SU-DHL-6 (cell line): ENCODE data around the gene BMP7.

Source experiments
- H2AFZ ChIP-seq: fragments of 200-600 bp; sonication (generic); 2 replicates; pipeline ENCODE4 v1.6.1; 2014; ENCODE audit warnings: low read depth, mild to moderate bottlenecking, moderate library complexity, mixed read lengths, antibody characterized with exemption, low read length; ENCODE audit not compliant: severe bottlenecking
- H3F3A ChIP-seq: fragments of 200-600 bp; shearing (Covaris generic); 2 replicates; pipeline ENCODE4 v1.6.0; 2016; ENCODE audit warnings: antibody characterized with exemption, mild to moderate bottlenecking; ENCODE audit not compliant: insufficient read depth
- H3K27ac ChIP-seq: fragments of 200-600 bp; sonication (generic); 2 replicates; pipeline ENCODE4 v1.5.1; 2016; ENCODE audit warnings: low read depth, mild to moderate bottlenecking, low read length, moderate library complexity, mixed read lengths
- H3K27me3 ChIP-seq: fragments of 200-600 bp; sonication (generic), shearing (Covaris generic); 2 replicates; pipeline ENCODE4 v1.6.0; 2014; ENCODE audit warnings: mild to moderate bottlenecking, low read length
- H3K36me3 ChIP-seq: fragments of 200-600 bp; sonication (generic); 2 replicates; pipeline ENCODE4 v1.6.1; 2014; ENCODE audit warnings: mild to moderate bottlenecking, low read length, mixed read lengths
- H3K4me2 ChIP-seq: fragments of 300-600, 200-600 bp; shearing (Covaris generic), sonication (generic); 2 replicates; pipeline ENCODE4 v1.6.0; 2014; ENCODE audit warnings: low read length, low read depth, mild to moderate bottlenecking; ENCODE audit not compliant: poor library complexity, severe bottlenecking
- H3K4me3 ChIP-seq: fragments of 200-600 bp; sonication (generic); 2 replicates; pipeline ENCODE4 v1.5.1; 2014; ENCODE audit warnings: antibody characterized with exemption, low read length, mild to moderate bottlenecking, mixed read lengths; ENCODE audit not compliant: insufficient read depth, poor library complexity, severe bottlenecking
- H3K79me2 ChIP-seq: fragments of 200-600 bp; sonication (generic); 2 replicates; pipeline ENCODE4 v1.6.1; 2014; ENCODE audit warnings: mild to moderate bottlenecking, low read length, moderate library complexity; ENCODE audit not compliant: insufficient read depth
- H3K9ac ChIP-seq: fragments of 200-600 bp; sonication (generic); 2 replicates; pipeline ENCODE4 v1.7.0; 2014; ENCODE audit warnings: mild to moderate bottlenecking, low read length
- H3K9me2 ChIP-seq: fragments of 200-600 bp; sonication (generic); replicated peaks from 2 replicates; pipeline ENCODE4 v1.6.1; 2014; ENCODE audit warnings: low read length; ENCODE audit not compliant: insufficient read depth
- H3K9me3 ChIP-seq: fragments of 200-600 bp; sonication (generic); 2 replicates; pipeline ENCODE4 v1.6.1; 2014; ENCODE audit warnings: low read length, mixed read lengths; ENCODE audit not compliant: insufficient read depth
- H4K20me1 ChIP-seq: fragments of 200-600 bp; sonication (generic); 2 replicates; pipeline ENCODE4 v1.6.1; 2014; ENCODE audit warnings: low read depth, mild to moderate bottlenecking, antibody characterized with exemption, low read length, moderate library complexity, mixed read lengths
- EZH2phosphoT487 ChIP-seq: fragments of 200-600 bp; sonication (generic), shearing (Covaris generic); conservative IDR thresholded peaks from 2 replicates; pipeline ENCODE4 v1.6.1; 2018; ENCODE audit warnings: mild to moderate bottlenecking, antibody characterized with exemption, low read length, moderate library complexity, mixed read lengths
- TF ChIP-seq, protein P1 (sequence below): fragments of 200-600 bp; sonication (generic); IDR thresholded peaks from one replicate; pipeline ENCODE4 v1.5.1; 2017; ENCODE audit warnings: antibody characterized with exemption, mild to moderate bottlenecking, low read length, moderate library complexity; ENCODE audit not compliant: insufficient read depth, poor library complexity, severe bottlenecking

The BMP7 gene

DNA sequence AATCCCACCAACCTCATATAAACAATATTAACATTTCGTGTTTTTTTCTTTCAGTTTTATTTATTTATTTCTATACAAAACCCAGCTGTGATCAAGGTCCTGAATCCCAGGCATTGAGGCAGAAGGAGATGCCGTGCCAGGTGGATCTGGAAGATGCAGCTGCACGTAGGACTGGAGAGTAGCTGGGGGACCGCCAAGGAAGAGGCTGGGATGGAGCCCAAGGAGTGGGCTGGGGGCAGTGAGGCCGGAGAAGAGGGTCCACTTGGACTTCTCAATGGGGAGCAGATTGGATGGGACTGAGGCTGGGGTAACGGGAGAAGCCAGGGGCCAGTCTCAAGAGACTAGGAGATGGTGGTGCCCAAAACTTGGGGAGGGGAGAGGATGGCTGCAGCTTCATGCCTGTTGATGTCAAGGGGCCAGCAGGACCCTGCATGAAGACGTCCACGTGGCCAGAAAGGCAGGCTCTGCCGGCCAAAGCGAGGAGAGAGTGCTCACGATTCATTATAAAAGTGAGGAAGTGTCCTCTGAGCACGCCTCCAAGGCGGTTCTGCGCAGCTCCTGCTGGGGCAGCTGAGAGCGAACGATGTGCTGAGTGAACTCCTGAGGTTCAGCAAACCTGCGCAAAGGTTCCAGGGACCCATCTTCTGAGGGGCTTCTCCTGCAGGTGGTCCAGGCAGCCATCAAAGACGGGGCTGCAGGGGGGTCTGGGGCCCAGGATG lies 110.3 kb downstream of the BMP7 start:
- Histone ChIP-seq H3K9me2 (no peaks in the 10 kb centered on the region), H3K4me3 (no peak overlapping the region), H3K9me3 (no peaks in the 10 kb centered on the region), H2AFZ (no peak overlapping the region), H3K27me3 (no peaks in the 10 kb centered on the region), H3K9ac (no peak overlapping the region), H3K79me2 (no peaks in the 10 kb centered on the region), H4K20me1 (no peaks in the 10 kb centered on the region), H3K36me3 (no peaks in the 10 kb centered on the region), H3F3A (no peaks in the 10 kb centered on the region), H3K4me2 (no peak overlapping the region), H3K27ac (no peak overlapping the region)
- TF ChIP-seq, protein P1, sequence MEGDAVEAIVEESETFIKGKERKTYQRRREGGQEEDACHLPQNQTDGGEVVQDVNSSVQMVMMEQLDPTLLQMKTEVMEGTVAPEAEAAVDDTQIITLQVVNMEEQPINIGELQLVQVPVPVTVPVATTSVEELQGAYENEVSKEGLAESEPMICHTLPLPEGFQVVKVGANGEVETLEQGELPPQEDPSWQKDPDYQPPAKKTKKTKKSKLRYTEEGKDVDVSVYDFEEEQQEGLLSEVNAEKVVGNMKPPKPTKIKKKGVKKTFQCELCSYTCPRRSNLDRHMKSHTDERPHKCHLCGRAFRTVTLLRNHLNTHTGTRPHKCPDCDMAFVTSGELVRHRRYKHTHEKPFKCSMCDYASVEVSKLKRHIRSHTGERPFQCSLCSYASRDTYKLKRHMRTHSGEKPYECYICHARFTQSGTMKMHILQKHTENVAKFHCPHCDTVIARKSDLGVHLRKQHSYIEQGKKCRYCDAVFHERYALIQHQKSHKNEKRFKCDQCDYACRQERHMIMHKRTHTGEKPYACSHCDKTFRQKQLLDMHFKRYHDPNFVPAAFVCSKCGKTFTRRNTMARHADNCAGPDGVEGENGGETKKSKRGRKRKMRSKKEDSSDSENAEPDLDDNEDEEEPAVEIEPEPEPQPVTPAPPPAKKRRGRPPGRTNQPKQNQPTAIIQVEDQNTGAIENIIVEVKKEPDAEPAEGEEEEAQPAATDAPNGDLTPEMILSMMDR, result no peak
- TF ChIP-seq EZH2phosphoT487, result no peak

DNA sequence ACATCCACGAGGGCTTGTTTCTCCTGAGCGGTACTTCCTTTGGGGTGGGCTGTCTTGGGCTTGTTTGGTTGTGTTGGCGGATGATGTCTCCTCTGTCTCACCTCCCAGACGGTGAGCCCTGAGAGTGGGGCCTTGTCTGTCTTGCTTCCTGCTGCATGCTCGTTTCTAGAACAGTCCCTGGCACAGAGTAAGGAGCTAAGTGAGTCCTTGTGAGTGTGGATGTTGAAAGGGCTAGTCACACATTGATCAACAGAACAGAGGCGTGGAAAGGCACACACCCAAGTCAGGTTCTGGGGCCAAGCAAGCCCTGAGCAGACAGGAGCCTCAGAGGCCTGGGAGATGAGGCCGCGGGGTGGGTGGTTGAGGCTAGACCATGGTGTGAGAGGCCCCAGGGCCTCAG lies 111.0 kb downstream of the BMP7 start:
- Histone ChIP-seq H3K27ac (no peak overlapping the region), H4K20me1 (no peaks in the 10 kb centered on the region), H3K4me3 (no peak overlapping the region), H3F3A (no peaks in the 10 kb centered on the region), H2AFZ (no peak overlapping the region), H3K36me3 (no peaks in the 10 kb centered on the region), H3K4me2 (no peak overlapping the region), H3K27me3 (no peaks in the 10 kb centered on the region), H3K9me3 (no peaks in the 10 kb centered on the region), H3K9ac (no peak overlapping the region), H3K79me2 (no peaks in the 10 kb centered on the region), H3K9me2 (no peaks in the 10 kb centered on the region)
- TF ChIP-seq EZH2phosphoT487, result no peak
- TF ChIP-seq, protein P1, result no peak

DNA sequence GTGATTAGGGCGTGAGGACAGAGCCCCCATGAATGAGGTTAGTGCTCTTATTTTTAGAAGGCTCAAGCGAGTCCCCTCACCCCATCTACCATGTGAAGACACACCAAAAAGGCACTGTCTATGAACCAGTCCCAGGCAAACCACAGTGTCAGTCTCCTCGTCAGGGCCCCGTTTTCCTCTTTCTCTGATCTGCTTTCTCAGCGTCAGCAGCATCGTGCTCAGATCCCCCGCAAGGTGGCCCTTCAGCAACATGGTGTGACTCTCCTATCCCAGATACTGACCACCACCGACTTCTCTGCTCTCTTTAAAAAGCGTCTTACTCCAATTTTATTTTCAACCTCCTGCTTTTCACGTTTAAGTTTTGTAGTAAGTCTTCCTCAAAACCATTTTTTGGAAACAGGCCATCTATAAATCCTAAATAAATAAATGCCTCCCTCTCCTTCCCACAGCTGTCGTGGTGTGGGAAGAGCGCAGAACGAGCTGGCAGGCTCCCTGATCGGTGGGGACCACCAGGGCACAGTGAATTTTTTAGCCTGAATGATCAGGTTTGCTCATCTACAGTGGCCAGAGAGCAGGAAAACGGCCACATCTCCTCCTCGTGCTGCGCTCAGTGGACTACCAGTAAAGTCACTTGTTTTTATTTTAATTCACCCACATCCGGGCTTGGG lies 113.1 kb downstream of the BMP7 start:
- TF ChIP-seq, protein P1, result no peak
- no peak for TF ChIP-seq EZH2phosphoT487
- Histone ChIP-seq H3K27ac (no peak overlapping the region), H2AFZ (no peak overlapping the region), H3K4me3 (no peak overlapping the region), H3K27me3 (no peaks in the 10 kb centered on the region), H3K9me3 (no peaks in the 10 kb centered on the region), H4K20me1 (no peaks in the 10 kb centered on the region), H3K79me2 (no peaks in the 10 kb centered on the region), H3K36me3 (no peaks in the 10 kb centered on the region), H3K9me2 (no peaks in the 10 kb centered on the region), H3K4me2 (no peak overlapping the region), H3K9ac (no peak overlapping the region), H3F3A (no peaks in the 10 kb centered on the region)
